HG03571 (cell line): Measurements from ENCODE around the gene SLC44A4.
"Not testable (repeated sequence)": the region's sequence is repeated elsewhere in the genome, so short reads cannot be mapped to it uniquely, and the experiment has no call there.

Experiments
- ATAC-seq: cut with Tn5 transposase; IDR thresholded peaks from one replicate; pipeline ENCODE4 v1.9.1; 2021; ENCODE audit not compliant: unreplicated experiment

SLC44A4 gene

GRCh38 chr6:31830886-31831335 lies 47.9 kb downstream of the SLC44A4 start:
- ATAC-seq = no peak

- ATAC-seq = no peak
Observed at GRCh38 chr6:31829633-31830283, 49.0 kb downstream of the SLC44A4 start.

GRCh38 chr6:31827286-31828079 lies 51.3 kb downstream of the SLC44A4 start, which contains the start of gene HSPA1B:
TSS of gene HSPA1B (plus strand) at chr6:31827738. CDS start at chr6:31827951, 213 bp downstream.
- ATAC-seq = peak; percentile 61

GRCh38 chr6:31826793-31827285 lies 52.0 kb downstream of the SLC44A4 start:
- no peak for ATAC-seq

GRCh38 chr6:31825553-31825952 lies 53.2 kb downstream of the SLC44A4 start:
- ATAC-seq = no peak

- not testable (repeated sequence) for ATAC-seq
Observed at GRCh38 chr6:31823592-31824196, 55.1 kb downstream of the SLC44A4 start.

- ATAC-seq = no peak
Observed at GRCh38 chr6:31822036-31822821, 56.6 kb downstream of the SLC44A4 start.

GRCh38 chr6:31821301-31822035 lies 57.3 kb downstream of the SLC44A4 start:
- ATAC-seq = no peak

- not testable (repeated sequence) for ATAC-seq
Observed at GRCh38 chr6:31820399-31820798, 58.4 kb downstream of the SLC44A4 start.

GRCh38 chr6:31819871-31820299 lies 58.9 kb downstream of the SLC44A4 start:
- no peak for ATAC-seq

GRCh38 chr6:31817929-31818511 lies 60.8 kb downstream of the SLC44A4 start:
- not testable (repeated sequence) for ATAC-seq

- ATAC-seq = not testable (repeated sequence)
Observed at GRCh38 chr6:31817133-31817928, 61.5 kb downstream of the SLC44A4 start.

GRCh38 chr6:31815025-31815838 lies 63.6 kb downstream of the SLC44A4 start, which contains the start of the genes HSPA1A and HSPA1L:
TSS of gene HSPA1A (plus strand) at chr6:31815543. CDS start at chr6:31815757, 214 bp downstream.
TSS of gene HSPA1L (minus strand) at chr6:31815283. CDS start at chr6:31811972, 3,311 bp downstream.
- ATAC-seq = no peak

GRCh38 chr6:31814677-31815024 lies 64.1 kb downstream of the SLC44A4 start:
- ATAC-seq = no peak

- ATAC-seq = no peak
Observed at GRCh38 chr6:31813465-31813849, 65.3 kb downstream of the SLC44A4 start.
